GM18519 (cell line): Measurements from ENCODE around the gene C7orf25.
"Not testable (repeated sequence)": the region's sequence is repeated elsewhere in the genome, so short reads cannot be mapped to it uniquely, and the experiment has no call there.

Experiments used
- ATAC-seq: cut with Tn5 transposase; IDR thresholded peaks from one replicate; pipeline ENCODE4 v1.9.1; 2021; ENCODE audit warnings: mild to moderate bottlenecking, moderate library complexity; ENCODE audit not compliant: unreplicated experiment, low FRiP score

C7orf25 gene

DNA sequence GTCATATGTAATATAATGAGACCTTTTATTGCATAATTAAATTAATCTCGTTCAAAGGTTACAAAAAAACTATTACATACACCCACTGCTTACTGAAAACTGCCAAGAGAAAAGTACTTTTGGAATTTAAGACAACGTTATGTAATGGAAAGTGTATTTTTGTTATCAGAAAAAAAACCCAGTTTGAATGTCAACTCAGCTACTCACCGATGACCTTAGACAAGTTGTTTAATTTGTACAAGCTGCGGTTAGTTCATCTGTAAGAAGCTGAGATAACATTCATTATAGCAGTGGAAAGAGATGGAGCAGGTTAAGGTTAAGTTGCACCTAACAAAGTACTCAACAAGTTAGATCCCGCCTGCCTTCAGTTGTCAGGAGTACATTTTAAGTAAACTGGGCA is 19.0 kb upstream of the C7orf25 start:
- no peak for ATAC-seq

GRCh38 chr7:42929449-42929848 is 17.6 kb upstream of the C7orf25 start:
- no peak for ATAC-seq

DNA sequence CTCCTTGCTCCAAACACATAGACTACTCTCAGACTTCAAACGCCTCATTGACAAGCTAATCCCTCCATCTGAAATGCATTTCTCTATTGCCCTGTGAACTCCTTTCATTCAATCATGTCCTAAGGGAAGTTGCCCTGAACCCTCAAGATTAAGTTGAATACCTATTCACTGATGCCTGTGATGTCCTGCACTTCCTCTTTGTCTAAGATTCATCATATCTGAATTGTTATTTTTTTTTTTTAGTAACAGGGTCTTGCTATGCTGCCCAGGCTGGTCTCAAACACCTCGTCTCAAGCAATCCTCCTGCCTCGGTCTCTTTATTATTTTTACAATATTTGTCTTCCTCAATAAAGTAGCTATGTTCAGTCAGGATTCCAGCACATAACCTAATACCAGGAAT is 16.9 kb upstream of the C7orf25 start:
- no peak for ATAC-seq

DNA sequence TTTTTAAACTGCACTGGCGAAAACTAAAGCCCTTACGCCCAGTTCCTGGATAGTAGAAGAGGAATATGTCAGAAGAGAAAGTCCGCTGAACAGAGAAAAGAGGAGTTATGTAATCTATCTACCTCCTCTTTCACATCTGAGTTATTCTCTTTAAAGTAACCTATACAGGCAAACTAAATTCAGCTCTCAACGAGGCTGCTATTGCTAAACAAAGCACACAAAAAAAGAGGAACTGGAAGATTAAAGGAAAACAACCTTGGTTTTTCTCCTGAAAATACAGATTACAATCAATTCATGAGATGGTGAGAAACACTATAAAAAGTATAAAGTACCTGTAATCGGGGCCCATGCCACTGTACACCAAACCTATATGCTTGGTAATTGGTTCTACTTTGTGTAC is 14.3 kb upstream of the C7orf25 start:
- no peak for ATAC-seq

GRCh38 chr7:42925630-42926029 is 13.8 kb upstream of the C7orf25 start:
- no peak for ATAC-seq

GRCh38 chr7:42924223-42924838 is 12.5 kb upstream of the C7orf25 start:
- no peak for ATAC-seq

DNA sequence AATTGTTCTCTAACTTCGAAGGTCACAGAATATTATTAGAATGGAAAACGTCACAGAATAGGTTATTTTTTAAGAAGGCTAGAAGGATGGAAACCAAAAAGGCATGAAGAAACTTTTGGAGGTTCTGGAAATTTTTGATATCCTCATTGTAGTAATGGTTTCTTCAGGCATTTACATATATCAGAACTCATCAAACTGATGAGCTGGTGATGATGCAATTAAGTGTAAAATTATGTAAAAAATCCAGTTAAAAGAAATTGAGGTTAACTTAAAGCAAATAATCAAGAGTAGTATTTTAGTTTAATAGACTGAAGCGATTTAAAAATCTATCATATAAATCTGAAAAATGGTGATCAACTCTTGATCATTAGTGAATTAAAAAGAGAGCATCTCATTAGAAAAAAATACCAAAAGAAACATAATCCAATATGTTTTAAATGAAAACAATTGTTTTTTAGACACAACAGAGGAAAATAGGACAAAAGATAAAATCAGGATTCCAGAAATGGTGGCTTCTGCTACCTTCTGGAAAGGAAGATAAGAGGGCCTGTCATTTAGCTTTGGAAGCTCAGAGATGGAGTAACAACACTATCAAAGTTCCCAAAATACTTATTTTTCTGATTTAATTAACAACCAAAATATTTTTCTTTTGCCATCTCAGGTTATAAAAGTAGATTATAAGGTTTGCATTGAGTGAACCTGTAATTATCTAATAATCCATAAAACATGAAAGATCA is 10.3 kb upstream of the C7orf25 start:
- ATAC-seq, result no peak

DNA sequence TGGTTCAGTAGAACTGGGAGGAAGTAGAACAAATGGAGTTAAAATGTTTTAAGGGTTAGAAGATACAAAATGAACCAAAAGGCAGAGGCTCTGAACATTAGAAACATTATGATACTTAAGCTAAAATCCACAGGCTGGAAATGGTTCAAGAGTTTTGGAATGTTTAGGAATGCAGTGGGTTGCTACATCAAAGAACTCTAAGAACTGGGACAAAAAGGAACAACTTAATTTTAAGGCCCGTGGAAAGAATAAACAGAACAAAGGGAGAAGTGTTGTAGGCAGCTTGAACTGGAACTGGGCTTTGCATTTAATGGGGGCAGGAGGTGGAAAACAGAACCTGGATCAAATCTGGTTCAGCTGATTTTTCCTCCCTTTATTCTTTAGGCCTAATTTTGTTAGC is 3.5 kb upstream of the C7orf25 start:
- ATAC-seq, result no peak

DNA sequence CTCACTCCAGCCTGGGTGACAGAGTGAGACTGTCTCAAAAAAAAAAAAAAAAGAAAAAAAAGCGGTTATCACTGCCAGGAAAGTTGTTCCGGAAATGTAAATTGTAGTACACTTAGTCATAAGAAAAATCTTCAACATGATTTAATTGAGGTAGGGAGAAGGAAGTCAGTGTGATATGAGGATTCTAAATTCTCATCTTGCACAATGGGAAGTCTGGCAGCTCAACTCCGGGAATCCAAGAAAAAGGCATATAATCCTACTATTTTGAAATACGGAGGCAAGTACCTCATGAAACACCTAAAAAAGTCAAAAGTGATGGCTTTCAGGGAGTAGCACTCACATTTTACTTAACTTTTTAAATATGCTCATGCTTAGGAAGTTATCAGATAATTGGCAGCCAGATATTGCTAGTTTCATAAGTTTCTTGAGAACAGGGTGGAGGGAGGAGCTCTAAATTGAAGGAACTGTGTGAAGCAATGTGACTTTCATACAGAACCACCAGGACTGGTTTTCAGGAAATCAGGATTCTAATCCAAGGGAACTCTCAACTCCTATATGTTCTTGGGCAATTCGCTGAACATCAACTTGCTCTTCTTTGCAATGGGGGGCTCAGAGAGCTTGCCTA is 2.7 kb upstream of the C7orf25 start:
- no peak for ATAC-seq

GRCh38 chr7:42914009-42914408 is 2.1 kb upstream of the C7orf25 start:
- ATAC-seq, result no peak

GRCh38 chr7:42913591-42913990 is 1.7 kb upstream of the C7orf25 start:
- ATAC-seq, result no peak

DNA sequence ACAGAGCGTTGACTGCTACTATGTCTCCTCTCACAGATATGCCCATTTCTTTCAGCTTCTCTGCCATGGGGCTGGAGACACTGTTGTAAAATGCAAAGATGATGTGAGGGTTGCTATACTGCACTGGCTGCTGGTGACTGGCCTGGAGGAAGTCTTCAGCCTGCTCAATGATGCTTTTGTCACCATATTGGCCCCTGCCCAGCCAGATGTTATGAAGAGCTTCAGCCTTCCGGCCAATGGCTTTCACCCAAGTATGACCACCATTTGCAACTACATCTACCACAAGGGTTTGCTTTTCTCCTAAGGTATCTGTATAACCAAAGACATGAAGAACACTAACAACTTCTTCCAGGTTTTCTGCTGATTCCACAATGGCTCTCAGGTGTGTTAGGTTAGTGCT is 1.6 kb downstream of the C7orf25 start:
- ATAC-seq, result no peak

DNA sequence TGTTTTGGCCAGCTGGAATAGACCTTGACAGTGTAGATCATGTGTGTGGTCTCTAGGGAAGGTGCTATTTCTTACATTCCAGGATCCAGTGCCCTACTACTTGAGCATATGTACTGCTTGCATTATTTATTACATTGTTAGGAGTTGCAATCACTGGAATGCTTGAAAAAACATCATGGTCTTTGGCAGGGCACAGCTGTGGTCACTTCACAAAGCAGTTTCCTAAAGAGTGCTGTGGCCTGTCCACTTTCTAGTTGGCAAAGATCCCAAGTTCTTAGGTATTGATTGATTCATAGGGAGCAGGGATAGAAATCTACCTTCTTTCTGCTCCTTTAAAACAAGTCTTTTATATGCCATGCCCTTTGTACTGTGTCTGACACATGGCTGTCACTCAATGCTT is 4.6 kb downstream of the C7orf25 start:
- no peak for ATAC-seq

- no peak for ATAC-seq
These were observed 5.7 kb downstream of the C7orf25 start for GRCh38 chr7:42906181-42906580.

GRCh38 chr7:42902331-42902730 is 9.5 kb downstream of the C7orf25 start:
- no peak for ATAC-seq

DNA sequence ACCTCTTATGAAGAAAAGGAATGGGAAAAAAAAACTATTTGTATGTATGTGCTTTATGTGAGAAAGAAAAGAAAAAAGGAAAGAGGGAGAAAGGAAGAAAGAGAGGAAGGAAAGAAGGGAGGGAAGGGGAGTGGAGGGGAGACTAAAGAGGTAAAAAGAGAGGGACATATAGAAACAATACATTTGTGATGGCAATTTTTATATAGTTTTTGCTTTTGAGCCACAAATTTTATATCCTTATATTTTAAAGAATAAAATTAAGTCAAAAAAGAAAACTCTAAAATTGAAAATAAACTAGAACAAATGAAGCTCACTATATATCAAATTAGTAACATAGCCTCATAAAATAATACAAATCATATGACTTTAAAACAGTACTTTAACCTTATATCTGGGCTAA is 11.0 kb downstream of the C7orf25 start:
- ATAC-seq, result no peak

GRCh38 chr7:42893346-42894240 is 18.3 kb downstream of the C7orf25 start:
- ATAC-seq, result no peak

DNA sequence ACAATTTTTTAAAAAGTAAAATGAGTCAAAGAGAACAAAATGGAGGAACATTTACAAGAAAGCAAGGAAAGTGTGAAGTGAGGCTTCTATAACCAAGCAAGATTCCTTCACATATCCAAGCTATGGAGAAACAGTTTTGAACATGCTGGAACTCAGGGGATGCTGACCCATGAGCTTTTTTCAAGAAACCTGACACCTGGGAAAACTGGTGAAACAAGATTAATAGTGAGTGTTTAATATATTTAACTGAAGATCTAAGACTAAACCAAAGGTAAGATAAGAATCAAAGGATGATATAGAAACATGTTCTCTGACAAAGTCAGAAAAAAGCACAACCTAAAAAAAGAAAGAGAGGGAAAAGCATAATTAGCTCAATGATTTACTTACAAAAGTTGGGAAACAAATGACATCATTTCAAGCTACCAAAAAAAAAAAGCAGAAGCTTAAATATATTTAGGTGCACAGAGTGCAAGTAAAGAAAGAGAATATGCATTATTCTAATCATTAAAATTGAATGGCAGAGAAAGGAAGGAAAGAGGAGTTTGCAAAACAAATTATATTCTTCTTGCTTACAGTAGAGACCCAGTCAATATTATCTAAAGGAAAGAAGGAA is 24.9 kb downstream of the C7orf25 start:
- no peak for ATAC-seq

DNA sequence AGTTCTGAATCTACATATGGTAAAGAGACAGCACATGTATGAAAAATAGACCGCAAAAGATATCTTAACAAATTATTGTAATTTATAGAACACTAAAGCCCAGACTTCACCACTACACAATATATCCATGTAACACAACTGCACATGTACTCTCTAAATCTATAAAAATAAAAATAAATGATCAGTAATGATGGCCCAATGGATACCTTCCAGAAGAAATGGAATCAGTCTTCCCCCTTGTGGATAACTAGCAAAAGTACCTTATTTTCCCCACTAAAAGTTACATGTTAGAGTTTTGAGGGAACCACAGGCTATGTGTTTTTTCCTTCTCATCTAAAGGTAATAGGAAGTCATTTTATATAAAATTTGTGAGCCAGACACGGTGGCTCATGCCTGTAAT is 25.7 kb downstream of the C7orf25 start:
- ATAC-seq, result no peak

GRCh38 chr7:42885183-42885582 is 26.7 kb downstream of the C7orf25 start:
- ATAC-seq, result not testable (repeated sequence)

GRCh38 chr7:42883950-42884349 is 27.9 kb downstream of the C7orf25 start:
- no peak for ATAC-seq
